BLaER1 treated with 17β-estradiol and CSF1 and Interleukin-3, amounts not matched to agents 10 nM and 100 nM (cell line): ENCODE results near the gene CYREN.

Experiments
- H3K27ac ChIP-seq, 11 experiments: shearing (Covaris generic); formaldehyde crosslinking; 2 replicates each; pipeline ENCODE4 v1.8.1; 2022
- H3K27me3 ChIP-seq, 11 experiments: shearing (Covaris generic); formaldehyde crosslinking; 2 replicates each; pipeline ENCODE4 v1.8.1; 2022
- H3K36me3 ChIP-seq, 11 experiments: shearing (Covaris generic); formaldehyde crosslinking; 2 replicates each; pipeline ENCODE4 v1.8.1; 2022
- H3K4me1 ChIP-seq, 10 experiments: shearing (Covaris generic); formaldehyde crosslinking; 2 replicates each; pipeline ENCODE4 v1.8.1; 2022
- H3K4me2 ChIP-seq, 11 experiments: shearing (Covaris generic); formaldehyde crosslinking; 2 replicates each; pipeline ENCODE4 v1.8.1; 2022
- H3K4me3 ChIP-seq, 10 experiments: shearing (Covaris generic); formaldehyde crosslinking; 2 replicates each; pipeline ENCODE4 v1.8.1; 2022
- H3K9ac ChIP-seq, 11 experiments: shearing (Covaris generic); formaldehyde crosslinking; 2 replicates each; pipeline ENCODE4 v1.8.1; 2022
- H3K9me3 ChIP-seq, 11 experiments: shearing (Covaris generic); formaldehyde crosslinking; replicated peaks in 1 of 11; 2 replicates each; pipeline ENCODE4 v1.8.1; 2022
- H4K20me1 ChIP-seq, 11 experiments: shearing (Covaris generic); formaldehyde crosslinking; 2 replicates each; pipeline ENCODE4 v1.8.1; 2022
- Cebpa-rat ChIP-seq, 11 experiments: shearing (Covaris generic); IDR thresholded peaks; 2 replicates each; pipeline ENCODE4 v1.8.1; 2022

Gene CYREN

GRCh38 chr7:135193615-135194081 is 23.1 kb upstream of the CYREN start:
- TF ChIP-seq Cebpa-rat (IDR thresholded peaks at IDR 0.05), result no peak
- H3K9me3 ChIP-seq, result no peaks in the 10 kb centered on the region
- peaks cover 28 to 50% (median 40%) of the 10 kb centered on the region in 10 experiments for H3K4me1 ChIP-seq
- peaks cover 36 to 98% (median 49%) of the 10 kb centered on the region in 11 experiments for H3K36me3 ChIP-seq
- H3K4me3 ChIP-seq, result no peak overlapping the region
- no peaks in the 10 kb centered on the region for H3K27me3 ChIP-seq
- H3K4me2 ChIP-seq, result peak overlapping the region in 10 of 11 experiments; percentile 56 to 93 (median 82); a peak in 18 of 22 replicates
- peak overlapping the region in 4 of 11 experiments; percentile 16 to 60 (median 44); a peak in 6 of 22 replicates for H3K27ac ChIP-seq
- peaks cover 0 to 69% (median 0%) of the 10 kb centered on the region in 11 experiments; a peak in 2 of 22 replicates for H4K20me1 ChIP-seq
- H3K9ac ChIP-seq, result peak overlapping the region in 4 of 11 experiments; percentile 30 to 61 (median 47); a peak in 7 of 22 replicates

- Histone ChIP-seq H3K27me3 (no peaks in the 10 kb centered on the region), H3K9me3 (no peaks in the 10 kb centered on the region), H3K9ac (peak overlapping the region in 3 of 11 experiments; percentile 38 to 61 (median 51); a peak in 2 of 22 replicates), H3K27ac (peak overlapping the region in 1 of 11 experiments; percentile 52; a peak in 3 of 22 replicates), H3K36me3 (peaks cover 40 to 98% (median 49%) of the 10 kb centered on the region in 11 experiments), H3K4me2 (peak overlapping the region in 9 of 11 experiments; percentile 14 to 93 (median 82); a peak in 17 of 22 replicates), H3K4me3 (no peak overlapping the region), H3K4me1 (peaks cover 28 to 50% (median 40%) of the 10 kb centered on the region in 10 experiments), H4K20me1 (peaks cover 0 to 63% (median 0%) of the 10 kb centered on the region in 11 experiments; a peak in 2 of 22 replicates)
- TF ChIP-seq Cebpa-rat (IDR thresholded peaks at IDR 0.05), result no peak
These were observed 22.5 kb upstream of the CYREN start for GRCh38 chr7:135192914-135193536.

GRCh38 chr7:135190703-135191102 is 20.2 kb upstream of the CYREN start:
- Histone ChIP-seq H3K4me3 (no peak overlapping the region), H3K9me3 (no peaks in the 10 kb centered on the region), H3K27me3 (no peaks in the 10 kb centered on the region), H3K4me1 (peaks cover 34 to 56% (median 49%) of the 10 kb centered on the region in 10 experiments), H4K20me1 (peaks cover 0 to 40% (median 0%) of the 10 kb centered on the region in 11 experiments; a peak in 2 of 22 replicates), H3K9ac (no peak overlapping the region), H3K27ac (no peak overlapping the region), H3K4me2 (peak overlapping the region in 2 of 11 experiments; percentile 24 to 34; a peak in 3 of 22 replicates), H3K36me3 (peaks cover 38 to 98% (median 49%) of the 10 kb centered on the region in 11 experiments)
- no peak for TF ChIP-seq Cebpa-rat (IDR thresholded peaks at IDR 0.05)

GRCh38 chr7:135189961-135190360 is 19.5 kb upstream of the CYREN start:
- no peak for TF ChIP-seq Cebpa-rat (IDR thresholded peaks at IDR 0.05)
- Histone ChIP-seq H3K27ac (no peak overlapping the region), H3K4me2 (peak overlapping the region in 2 of 11 experiments; percentile 25 to 34; a peak in 4 of 22 replicates), H3K4me1 (peaks cover 29 to 50% (median 42%) of the 10 kb centered on the region in 10 experiments), H3K9me3 (peaks cover 0 to 5% (median under 1%) of the 10 kb centered on the region in 11 experiments; a peak in 8 of 22 replicates), H3K27me3 (no peaks in the 10 kb centered on the region), H3K36me3 (peaks cover 43 to 98% (median 54%) of the 10 kb centered on the region in 11 experiments), H3K4me3 (no peak overlapping the region), H4K20me1 (peaks cover 0 to 32% (median 0%) of the 10 kb centered on the region in 11 experiments; a peak in 2 of 22 replicates), H3K9ac (no peak overlapping the region)

GRCh38 chr7:135189221-135189662 is 18.7 kb upstream of the CYREN start:
- no peak overlapping the region for H3K27ac ChIP-seq
- H3K36me3 ChIP-seq, result peaks cover 50 to 98% (median 61%) of the 10 kb centered on the region in 11 experiments
- no peaks in the 10 kb centered on the region for H3K27me3 ChIP-seq
- peaks cover 4 to 12% (median 8%) of the 10 kb centered on the region in 11 experiments; a peak in 21 of 22 replicates for H3K9me3 ChIP-seq
- H3K4me2 ChIP-seq, result no peak overlapping the region
- H3K9ac ChIP-seq, result no peak overlapping the region
- peaks cover 0 to 25% (median 0%) of the 10 kb centered on the region in 11 experiments; a peak in 2 of 22 replicates for H4K20me1 ChIP-seq
- no peak for TF ChIP-seq Cebpa-rat (IDR thresholded peaks at IDR 0.05)
- H3K4me3 ChIP-seq, result no peak overlapping the region
- H3K4me1 ChIP-seq, result peaks cover 22 to 43% (median 35%) of the 10 kb centered on the region in 10 experiments

GRCh38 chr7:135188298-135188984 is 17.9 kb upstream of the CYREN start:
- Histone ChIP-seq H3K4me3 (no peak overlapping the region), H4K20me1 (peaks cover 0 to 17% (median 0%) of the 10 kb centered on the region in 11 experiments; a peak in 2 of 22 replicates), H3K4me1 (peaks cover 15 to 35% (median 27%) of the 10 kb centered on the region in 10 experiments), H3K27ac (no peak overlapping the region), H3K9ac (no peak overlapping the region), H3K36me3 (peaks cover 58 to 98% (median 69%) of the 10 kb centered on the region in 11 experiments), H3K27me3 (no peaks in the 10 kb centered on the region), H3K9me3 (peaks cover 12 to 20% (median 16%) of the 10 kb centered on the region in 11 experiments), H3K4me2 (no peak overlapping the region)
- no peak for TF ChIP-seq Cebpa-rat (IDR thresholded peaks at IDR 0.05)

GRCh38 chr7:135186841-135187253 is 16.3 kb upstream of the CYREN start:
- Histone ChIP-seq H3K9me3 (peaks cover 28 to 36% (median 32%) of the 10 kb centered on the region in 11 experiments), H3K4me2 (peak overlapping the region in 7 of 11 experiments; percentile 31 to 73 (median 53); a peak in 7 of 22 replicates)
- TF ChIP-seq Cebpa-rat (IDR thresholded peaks at IDR 0.05), result no peak

GRCh38 chr7:135186261-135186540 is 15.7 kb upstream of the CYREN start:
- H3K36me3 ChIP-seq, result peaks cover 80 to 99% (median 91%) of the 10 kb centered on the region in 11 experiments
- H3K9me3 ChIP-seq, result peaks cover 34 to 43% (median 38%) of the 10 kb centered on the region in 11 experiments
- no peak for TF ChIP-seq Cebpa-rat (IDR thresholded peaks at IDR 0.05)
- H3K4me3 ChIP-seq, result no peak overlapping the region
- peaks cover 9 to 21% (median 16%) of the 10 kb centered on the region in 10 experiments; a peak in 19 of 20 replicates for H3K4me1 ChIP-seq
- peaks cover 0 to 15% (median 0%) of the 10 kb centered on the region in 11 experiments; a peak in 2 of 22 replicates for H4K20me1 ChIP-seq
- H3K27ac ChIP-seq, result no peak overlapping the region
- peak overlapping the region in 8 of 11 experiments; percentile 16 to 73 (median 52); a peak in 14 of 22 replicates for H3K4me2 ChIP-seq
- H3K9ac ChIP-seq, result no peak overlapping the region
- H3K27me3 ChIP-seq, result no peaks in the 10 kb centered on the region

More at GRCh38 chr7:135186841-135187253, 16.3 kb upstream of the CYREN start:
- H4K20me1 ChIP-seq, result peaks cover 0 to 15% (median 0%) of the 10 kb centered on the region in 11 experiments; a peak in 2 of 22 replicates
- H3K27ac ChIP-seq, result no peak overlapping the region
- no peak overlapping the region for H3K4me3 ChIP-seq
- H3K27me3 ChIP-seq, result no peaks in the 10 kb centered on the region
- peaks cover 74 to 99% (median 85%) of the 10 kb centered on the region in 11 experiments for H3K36me3 ChIP-seq
- H3K4me1 ChIP-seq, result peaks cover 9 to 23% (median 16%) of the 10 kb centered on the region in 10 experiments; a peak in 19 of 20 replicates
- H3K9ac ChIP-seq, result no peak overlapping the region
